H54 (cell line): Measurements from ENCODE around the gene ZBTB7B.
A peak's percentile ranks its signal among the peaks of the same experiment; 100 is the strongest.

ENCODE experiments used
- DNase-seq: peaks from one replicate; pipeline ENCODE4 v3.0.0; 2011; ENCODE audit warnings: low spot score, mixed read lengths; ENCODE audit not compliant: insufficient read length
- FAIRE-seq: peaks from 3 replicates; lab custom pipeline; 2011; peaks lifted over from hg19 to GRCh38; lab: Jason Lieb, UNC
- POLR2A ChIP-seq: IDR thresholded peaks from 2 replicates; pipeline ENCODE4 v1.6.1; 2011; ENCODE audit warnings: low read depth, mild to moderate bottlenecking, low read length

ZBTB7B gene

DNA sequence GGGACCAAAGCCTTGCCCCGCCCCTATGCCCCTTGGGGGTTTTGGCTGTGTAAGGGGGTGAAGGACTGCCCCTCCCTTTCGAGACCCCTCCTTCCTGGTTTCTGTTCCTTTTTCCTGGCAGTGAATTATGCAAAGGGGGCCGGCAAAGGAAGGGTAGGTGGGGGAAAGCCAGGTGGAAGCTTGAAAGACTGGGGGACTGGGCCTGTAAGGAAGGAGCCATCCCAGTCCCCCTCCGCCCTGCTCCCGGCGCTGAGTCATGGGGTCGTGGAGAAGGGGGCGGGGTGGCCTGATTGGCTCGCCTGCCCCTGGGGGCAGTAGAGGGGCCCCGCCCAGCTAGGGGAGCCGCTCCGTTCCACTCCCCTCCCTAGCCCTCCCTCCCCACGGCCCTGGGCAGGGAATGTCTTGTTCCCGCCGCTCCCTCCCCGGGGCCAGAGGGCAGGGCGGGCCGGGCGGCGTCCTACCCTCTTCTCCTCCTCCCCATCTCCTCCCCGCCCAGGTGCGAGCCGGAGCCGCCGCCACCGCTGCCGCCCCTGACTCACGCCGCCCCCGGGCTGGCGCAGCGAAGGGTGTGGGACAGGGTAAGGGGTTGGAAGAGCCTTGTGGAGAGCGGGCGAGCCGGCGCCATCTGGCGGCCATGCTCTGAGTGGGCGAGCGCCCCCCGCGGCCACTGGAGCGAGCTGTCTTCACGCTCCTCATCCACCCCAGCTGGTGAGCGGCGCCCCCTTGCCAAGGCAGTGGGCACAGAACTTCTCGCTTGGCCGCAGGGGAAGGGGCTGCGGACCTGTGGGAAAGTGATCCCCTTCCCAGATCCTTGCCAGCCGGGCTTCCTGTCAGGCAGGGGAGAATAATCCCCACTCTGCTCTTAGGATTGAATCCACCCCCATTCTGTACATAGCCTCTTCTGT lies 14.7 kb downstream of the ZBTB7B start:
- DNase-seq (peak; percentile 90), FAIRE-seq (no peak)
- TF ChIP-seq POLR2A, result no peak

GRCh38 chr1:155017946-155018316 lies 15.3 kb downstream of the ZBTB7B start:
- DNase-seq (no peak), FAIRE-seq (no peak)
- no peak for TF ChIP-seq POLR2A

GRCh38 chr1:155018617-155019348 lies 16.2 kb downstream of the ZBTB7B start:
- DNase-seq (no peak), FAIRE-seq (no peak)
- TF ChIP-seq POLR2A, result no peak

DNA sequence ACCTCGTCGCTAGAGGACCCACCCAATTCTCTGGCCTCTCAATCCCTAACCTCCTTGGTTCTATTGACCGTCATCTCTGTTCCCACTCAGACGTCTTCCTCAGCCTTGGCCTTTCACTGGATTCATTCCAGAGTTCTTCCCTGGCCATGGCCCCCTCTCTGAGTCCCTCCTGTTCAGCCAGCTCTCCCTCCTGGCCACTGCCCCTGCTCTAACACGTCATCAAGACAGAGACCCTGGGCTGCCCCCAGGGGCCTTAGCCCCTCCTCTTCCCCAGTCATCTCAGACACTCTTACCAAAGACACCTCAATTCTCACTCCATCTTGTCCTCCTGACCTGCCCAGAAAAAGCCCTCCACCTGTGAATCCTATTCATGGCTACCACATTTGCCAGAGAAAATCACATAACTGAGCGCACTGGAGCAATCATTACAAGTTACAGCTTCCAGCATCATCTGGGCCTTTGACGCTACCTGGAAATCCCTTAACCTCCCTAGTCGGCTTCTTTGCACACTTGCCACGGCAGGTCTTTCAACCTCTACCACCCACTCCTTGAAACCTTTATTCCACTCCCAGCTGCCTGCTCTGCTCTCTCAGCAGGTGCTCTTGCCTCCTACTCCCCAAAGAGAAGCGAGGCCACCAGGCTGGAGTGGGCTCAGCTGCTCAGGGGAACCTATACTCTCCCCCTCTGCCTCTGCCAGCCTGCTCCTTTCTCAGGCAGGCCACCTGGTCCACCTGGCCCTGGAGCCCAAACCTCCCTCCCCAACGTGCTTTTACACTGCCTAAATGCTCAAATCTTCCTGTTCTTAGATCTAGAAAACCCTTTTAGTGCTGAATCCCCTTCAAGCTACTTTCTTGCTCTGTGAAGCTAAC lies 17.0 kb downstream of the ZBTB7B start:
- DNase-seq, result no peak
- no peak for TF ChIP-seq POLR2A
- FAIRE-seq, result no peak

DNA sequence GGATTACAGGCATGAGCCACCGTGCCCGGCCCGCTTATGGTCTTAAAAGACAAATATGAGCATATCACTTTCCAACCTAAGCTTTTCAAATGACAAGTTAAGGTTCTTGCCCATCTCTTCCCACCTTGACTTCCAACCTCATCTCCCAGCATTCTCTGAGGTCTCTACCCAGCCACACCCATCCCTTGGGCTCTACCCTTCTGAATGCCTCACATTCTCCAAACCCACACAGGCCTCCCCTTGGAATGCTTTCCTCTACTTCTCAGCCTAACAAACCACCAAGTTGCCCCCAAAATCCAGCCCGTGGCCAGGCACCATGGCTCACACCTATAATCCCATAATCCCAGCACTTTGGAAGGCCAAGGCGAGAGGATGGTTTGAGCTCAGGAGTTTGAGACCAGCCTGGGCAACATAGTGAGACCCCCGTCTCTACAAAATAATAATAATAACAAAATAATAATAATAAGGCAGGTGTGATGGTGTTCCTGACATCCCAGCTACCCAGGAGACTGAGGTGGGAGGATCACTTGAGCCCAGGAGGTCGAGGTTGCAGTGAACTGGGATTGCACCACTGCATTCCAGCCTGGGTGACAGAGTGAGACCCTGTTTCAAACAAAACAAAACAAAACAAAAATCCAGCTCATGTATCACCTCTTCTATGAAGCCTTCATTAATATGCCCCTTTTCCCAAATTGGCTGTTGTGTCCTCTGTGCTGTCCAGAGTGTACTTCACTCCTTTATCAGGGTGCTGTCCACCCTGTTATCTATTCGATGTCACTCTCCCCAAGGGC lies 19.7 kb downstream of the ZBTB7B start:
- DNase-seq (no peak), FAIRE-seq (no peak)
- TF ChIP-seq POLR2A, result no peak

DNA sequence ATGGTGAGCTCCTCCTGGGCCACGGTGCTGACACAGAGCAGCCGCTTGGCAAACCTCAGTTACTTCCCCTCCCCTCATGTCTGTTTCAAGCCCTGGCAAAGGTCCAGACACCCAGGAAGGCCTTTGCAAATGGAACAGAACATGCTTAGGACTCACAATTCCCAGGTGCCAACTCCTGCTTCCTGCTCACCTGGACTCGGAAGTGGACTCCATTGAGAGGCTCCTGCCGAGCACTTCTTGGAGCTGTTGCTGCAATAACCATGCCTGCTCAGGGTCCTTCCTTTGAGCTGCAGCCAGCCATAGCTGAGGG lies 20.3 kb downstream of the ZBTB7B start:
- TF ChIP-seq POLR2A, result no peak
- DNase-seq, result no peak
- no peak for FAIRE-seq

DNA sequence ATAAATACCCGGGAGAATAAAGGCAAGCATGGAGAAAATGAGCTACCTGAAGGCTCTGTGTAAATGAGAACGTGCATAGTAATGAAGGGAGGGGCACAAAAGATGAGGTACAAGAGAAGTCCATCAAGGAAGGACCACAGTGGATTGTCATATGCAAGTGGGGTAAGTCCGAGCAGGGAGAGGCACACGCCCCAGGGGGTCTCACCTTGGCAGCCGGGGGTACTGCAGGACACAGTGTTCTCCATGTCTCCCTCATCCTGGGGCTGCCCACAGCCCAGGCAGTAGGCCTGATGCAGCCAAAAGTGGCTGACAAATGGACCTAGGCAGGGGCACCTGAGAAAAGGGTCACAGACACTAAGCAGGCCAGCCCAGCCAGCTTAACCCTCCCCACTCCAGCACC lies 21.0 kb downstream of the ZBTB7B start:
- no peak for FAIRE-seq

DNA sequence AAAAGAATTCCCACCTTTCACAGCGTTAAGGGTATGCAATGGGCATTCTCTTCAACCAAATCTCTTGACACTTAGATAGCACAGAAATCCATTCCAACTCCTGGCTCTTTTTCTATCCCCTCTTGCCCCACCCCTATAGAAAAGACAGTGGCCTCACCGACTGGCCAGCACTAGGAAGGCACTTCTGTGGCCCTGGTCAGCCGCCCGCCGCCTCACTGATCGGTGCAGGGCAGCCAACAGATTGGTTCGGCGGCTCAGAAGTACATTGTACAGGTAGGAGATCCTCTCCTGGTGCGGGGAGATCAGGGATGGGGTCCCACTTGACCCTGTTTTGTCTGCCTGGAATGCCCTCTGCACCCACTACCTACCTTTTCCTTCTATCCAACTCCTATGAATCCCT lies 21.7 kb downstream of the ZBTB7B start:
- no peak for TF ChIP-seq POLR2A
- DNase-seq (no peak), FAIRE-seq (no peak)

More for the DNA sequence above, 21.0 kb downstream of the ZBTB7B start:
- no peak for DNase-seq
- no peak for TF ChIP-seq POLR2A

GRCh38 chr1:155026154-155026553 lies 23.6 kb downstream of the ZBTB7B start:
- no peak for DNase-seq
- FAIRE-seq, result no peak
- no peak for TF ChIP-seq POLR2A

- FAIRE-seq (no peak), DNase-seq (peak; percentile 82)
- TF ChIP-seq POLR2A, result no peak
Observed at GRCh38 chr1:155026588-155026987, 24.0 kb downstream of the ZBTB7B start.

DNA sequence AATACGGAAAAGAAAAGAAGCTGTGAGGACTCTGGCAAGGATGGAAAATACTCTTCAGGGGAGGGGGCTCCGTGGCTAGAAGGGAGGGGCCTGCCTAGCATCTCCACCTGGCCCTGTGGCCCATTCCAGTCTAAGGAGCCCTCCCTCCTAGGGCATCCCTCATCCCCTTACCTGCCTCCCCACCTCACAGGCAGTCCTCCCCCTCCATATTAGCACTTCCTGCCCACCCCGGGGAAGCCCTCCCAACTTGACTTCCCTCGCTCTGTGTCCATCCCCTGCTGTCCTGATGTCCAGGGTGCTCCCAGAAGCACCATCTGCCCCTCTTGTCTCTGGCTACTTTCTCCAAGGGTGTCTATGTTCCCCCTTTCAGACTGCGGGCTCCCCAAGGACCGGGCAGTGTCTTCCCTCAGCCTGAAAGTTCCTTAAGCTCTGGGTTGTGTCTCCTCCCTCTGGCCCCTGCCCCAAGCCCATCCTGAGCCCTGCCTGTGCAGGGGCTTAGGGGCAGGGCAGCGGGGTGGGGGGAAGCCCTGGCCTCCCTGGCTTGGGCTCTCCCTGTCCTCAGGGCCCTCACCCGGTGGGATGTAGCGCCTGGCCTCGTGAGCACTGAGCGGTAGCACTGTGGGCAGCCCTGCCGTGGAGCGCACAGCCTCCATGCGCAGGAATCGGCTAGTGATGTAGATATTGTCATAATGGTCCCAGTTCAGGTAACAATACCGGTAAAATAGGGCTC lies 27.1 kb downstream of the ZBTB7B start:
- no peak for TF ChIP-seq POLR2A
- DNase-seq, result no peak
- FAIRE-seq, result no peak

DNA sequence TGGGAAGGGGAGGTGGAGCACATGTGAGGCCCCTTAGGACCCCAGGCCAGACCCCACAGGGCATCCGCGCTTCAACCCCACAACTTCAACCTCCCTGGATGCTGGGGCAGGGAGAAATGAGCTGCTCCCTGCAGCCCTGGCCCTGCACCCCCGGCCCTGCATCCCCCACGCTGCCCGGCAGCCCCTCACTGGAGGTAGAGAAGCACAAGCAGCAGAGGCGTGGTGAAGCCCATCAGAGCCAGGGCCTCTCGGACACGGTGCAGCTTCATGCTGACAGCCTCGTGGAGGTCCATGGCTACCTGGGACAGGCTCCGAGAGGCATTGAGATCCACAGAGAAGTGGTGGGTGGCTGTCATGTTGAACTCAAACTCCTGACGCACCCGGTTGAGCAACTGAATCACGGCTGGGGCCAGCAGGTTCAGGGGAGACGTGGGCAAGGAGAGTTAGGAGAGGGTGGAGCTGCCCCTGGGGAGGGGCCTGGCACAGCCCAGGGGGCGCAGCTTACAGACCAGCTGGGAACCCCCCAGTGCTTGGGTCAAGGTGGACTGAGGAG lies 27.7 kb downstream of the ZBTB7B start:
- no peak for TF ChIP-seq POLR2A
- FAIRE-seq, result no peak
- DNase-seq, result no peak

DNA sequence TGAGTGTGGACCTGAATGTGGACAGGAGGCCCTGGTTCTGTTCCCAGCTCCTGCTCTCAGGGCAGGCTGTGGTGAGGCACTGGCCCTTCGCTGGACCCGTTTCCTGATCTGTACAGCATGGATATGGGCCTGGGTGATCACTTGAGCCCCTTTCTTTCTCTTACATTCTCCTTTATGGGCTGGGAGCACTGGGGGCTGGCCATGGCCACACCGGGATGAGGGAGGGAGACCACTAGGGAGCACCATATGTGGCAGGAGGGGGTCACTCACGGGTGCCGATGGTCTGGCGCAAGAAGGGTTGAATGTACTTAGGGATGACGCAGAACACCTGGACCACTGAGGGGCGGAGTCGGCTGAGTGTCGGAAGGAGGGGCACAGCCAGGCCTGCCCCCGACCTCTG lies 28.3 kb downstream of the ZBTB7B start:
- DNase-seq (no peak), FAIRE-seq (no peak)
- no peak for TF ChIP-seq POLR2A
